H1 (cell line): Measurements from ENCODE around the gene IGLL5. TPM values are rescaled to one million over a fixed set of nuclear protein-coding genes. Genes with fewer than 3 reads are reported as not detected.

Source experiments
- CTCF ChIA-PET: fragments of 300-600 bp; sonication (Branson Sonifier 250); formaldehyde crosslinking; loops from one replicate; lab custom pipeline; 2021; ENCODE audit not compliant: partially characterized antibody; lab: Charles Lee
- POLR2A ChIA-PET: fragments of 300-600 bp; sonication (Branson Sonifier 250); formaldehyde crosslinking; loops from one replicate; lab custom pipeline; 2021; ENCODE audit warnings: inconsistent platforms; ENCODE audit not compliant: partially characterized antibody; lab: Charles Lee
- DNase-seq, 2 experiments: peaks; one replicate each; pipeline versions ENCODE4 v3.0.0 to v3.0.0-alpha.2; 2010 to 2022; ENCODE audit warnings: low spot score in 2 of 2, low read depth in 1 of 2, mixed read lengths in 1 of 2
- FAIRE-seq: peaks from 2 replicates; lab custom pipeline; 2011; peaks lifted over from hg19 to GRCh38; lab: Jason Lieb, UNC
- H2AFZ ChIP-seq: 2 replicates; pipeline ENCODE4 v1.8.1; 2012; ENCODE audit warnings: low read length, inconsistent platforms
- H2AK5ac ChIP-seq: 2 replicates; pipeline ENCODE4 v1.6.1; 2013; ENCODE audit warnings: low read depth, low read length
- H2BK120ac ChIP-seq: replicated peaks from 2 replicates; pipeline ENCODE3; 2013; ENCODE audit warnings: low read depth, low read length, inconsistent platforms
- H2BK12ac ChIP-seq: 2 replicates; pipeline ENCODE4 v1.6.1; 2013; ENCODE audit warnings: low read depth, low read length
- H2BK15ac ChIP-seq: 2 replicates; pipeline ENCODE4 v1.6.1; 2013; ENCODE audit warnings: low read length
- H2BK20ac ChIP-seq: 2 replicates; pipeline ENCODE4 v1.6.1; 2013; ENCODE audit warnings: low read length
- H2BK5ac ChIP-seq: 2 replicates; pipeline ENCODE4 v1.6.1; 2013; ENCODE audit warnings: low read depth, low read length
- H3K14ac ChIP-seq: 2 replicates; pipeline ENCODE4 v1.6.1; 2013; ENCODE audit warnings: inconsistent platforms; ENCODE audit not compliant: insufficient read length
- H3K18ac ChIP-seq: 2 replicates; pipeline ENCODE4 v1.6.1; 2013; ENCODE audit warnings: low read length; ENCODE audit errors: extremely low read depth
- H3K23ac ChIP-seq: 2 replicates; pipeline ENCODE4 v1.6.1; 2013; ENCODE audit warnings: inconsistent platforms; ENCODE audit not compliant: insufficient read length
- H3K23me2 ChIP-seq: 2 replicates; pipeline ENCODE4 v1.6.1; 2013; ENCODE audit warnings: low read depth, low read length
- H3K27ac ChIP-seq: 2 replicates; pipeline ENCODE4 v1.6.1; 2011; ENCODE audit warnings: low read depth, low read length, inconsistent platforms
- H3K27me3 ChIP-seq, 4 experiments: replicated peaks in 1 of 4; 1 replicate in 1 of 4; 2 replicates in 3 of 4; pipeline versions ENCODE4 v1.6.1 to v1.8.1; 2011 to 2013; ENCODE audit warnings: low read length in 3 of 4, mild to moderate bottlenecking in 3 of 4, inconsistent platforms in 2 of 4, mixed read lengths in 2 of 4, moderate library complexity in 1 of 4; ENCODE audit not compliant: control insufficient read depth in 3 of 4, insufficient read depth in 3 of 4; ENCODE audit errors: extremely low read depth in 1 of 4
- H3K36me3 ChIP-seq, 4 experiments: 2 replicates each; pipeline versions ENCODE4 v1.6.1 to v1.8.1; 2011 to 2013; ENCODE audit warnings: mild to moderate bottlenecking in 4 of 4, low read length in 3 of 4, moderate library complexity in 2 of 4, control low read depth in 1 of 4, inconsistent platforms in 1 of 4; ENCODE audit not compliant: insufficient read depth in 4 of 4, control insufficient read depth in 2 of 4
- H3K4ac ChIP-seq: replicated peaks from 2 replicates; pipeline ENCODE3; 2013; ENCODE audit warnings: low read length, low read depth, mixed read lengths, inconsistent platforms; ENCODE audit not compliant: insufficient read length
- H3K4me1 ChIP-seq, 4 experiments: replicated peaks in 1 of 4; 1 replicate in 1 of 4; 2 replicates in 3 of 4; pipeline versions ENCODE4 v1.6.1 to v1.8.1; 2011 to 2013; ENCODE audit warnings: low read length in 3 of 4, inconsistent platforms in 2 of 4, mixed read lengths in 1 of 4; ENCODE audit not compliant: insufficient read depth in 4 of 4, control insufficient read depth in 3 of 4
- H3K4me2 ChIP-seq, 2 experiments: 2 replicates each; pipeline versions ENCODE4 v1.6.1 to v1.8.1; 2011 to 2013; ENCODE audit warnings: low read depth in 2 of 2, low read length in 2 of 2, control low read depth in 1 of 2, inconsistent platforms in 1 of 2, mild to moderate bottlenecking in 1 of 2; ENCODE audit not compliant: insufficient read depth in 1 of 2
- H3K4me3 ChIP-seq, 4 experiments: fragments of 200-600, 300-600 bp in 1 of 4; sonication (generic), shearing (Covaris generic), sonication (Bioruptor Twin) in 1 of 4; 2 replicates each; pipeline versions ENCODE4 v1.5.1 to v1.8.1; 2011 to 2016; ENCODE audit warnings: low read length in 4 of 4, low read depth in 3 of 4, control low read depth in 2 of 4, inconsistent platforms in 2 of 4, mild to moderate bottlenecking in 2 of 4, mixed read lengths in 1 of 4, moderate library complexity in 1 of 4; ENCODE audit not compliant: insufficient read depth in 2 of 4; ENCODE audit errors: extremely low read depth in 1 of 4
- H3K56ac ChIP-seq: replicated peaks from 2 replicates; pipeline ENCODE3; 2013; ENCODE audit warnings: low read depth, mild to moderate bottlenecking, mixed read lengths, low read length, inconsistent platforms; ENCODE audit not compliant: insufficient read length
- H3K79me1 ChIP-seq: 2 replicates; pipeline ENCODE4 v1.6.1; 2013; ENCODE audit warnings: low read depth, low read length, control low read depth
- H3K79me2 ChIP-seq, 2 experiments: 2 replicates each; pipeline versions ENCODE4 v1.6.1 to v1.8.1; 2012 to 2013; ENCODE audit warnings: low read length in 2 of 2, mild to moderate bottlenecking in 2 of 2, inconsistent platforms in 1 of 2; ENCODE audit not compliant: insufficient read depth in 2 of 2, control insufficient read depth in 1 of 2
- H3K9ac ChIP-seq, 4 experiments: replicated peaks in 1 of 4; 1 replicate in 1 of 4; 2 replicates in 3 of 4; pipeline versions ENCODE4 v1.6.1 to v1.8.1; 2011 to 2013; ENCODE audit warnings: low read depth in 3 of 4, low read length in 3 of 4, control low read depth in 2 of 4, mild to moderate bottlenecking in 2 of 4, moderate library complexity in 2 of 4, inconsistent platforms in 1 of 4; ENCODE audit errors: extremely low read depth in 1 of 4
- H3K9me3 ChIP-seq, 2 experiments: 2 replicates each; pipeline versions ENCODE4 v1.6.1 to v1.8.1; 2012 to 2013; ENCODE audit warnings: mild to moderate bottlenecking in 2 of 2, moderate library complexity in 2 of 2, control low read depth in 1 of 2, inconsistent platforms in 1 of 2, low read depth in 1 of 2, low read length in 1 of 2, mixed read lengths in 1 of 2; ENCODE audit not compliant: insufficient read depth in 2 of 2
- H4K20me1 ChIP-seq, 2 experiments: replicated peaks in 1 of 2; 2 replicates each; pipeline versions ENCODE3 to v1.8.1; 2011 to 2013; ENCODE audit warnings: inconsistent platforms in 2 of 2, low read length in 2 of 2, mild to moderate bottlenecking in 1 of 2; ENCODE audit not compliant: insufficient read depth in 2 of 2, control insufficient read depth in 1 of 2
- H4K5ac ChIP-seq: 2 replicates; pipeline ENCODE4 v1.6.1; 2013; ENCODE audit warnings: low read length, low read depth, mixed read lengths, inconsistent platforms; ENCODE audit not compliant: insufficient read length
- H4K8ac ChIP-seq: 2 replicates; pipeline ENCODE4 v1.8.0; 2013; ENCODE audit warnings: mild to moderate bottlenecking, moderate library complexity, low read length, inconsistent platforms; ENCODE audit not compliant: insufficient read depth; ENCODE audit errors: extremely low read depth
- H4K91ac ChIP-seq: replicated peaks from 2 replicates; pipeline ENCODE3; 2013; ENCODE audit warnings: low read length, mixed read lengths, inconsistent platforms; ENCODE audit not compliant: insufficient read length
- NANOG ChIP-seq: IDR thresholded peaks from 2 replicates; pipeline ENCODE4 v1.6.1; 2011; ENCODE audit warnings: low read length, low read depth, mild to moderate bottlenecking, inconsistent platforms; ENCODE audit not compliant: insufficient read depth, poor library complexity, severe bottlenecking
- NRF1 ChIP-seq: IDR thresholded peaks from 2 replicates; pipeline ENCODE4 v1.6.1; 2011; ENCODE audit warnings: mild to moderate bottlenecking, low read depth, low read length, improper control_type of control experiment
- RAD21 ChIP-seq, 2 experiments: IDR thresholded peaks in 1 of 2; conservative IDR thresholded peaks in 1 of 2; 2 replicates each; pipeline ENCODE4 v1.6.1; 2011; ENCODE audit warnings: low read depth in 2 of 2, low read length in 2 of 2, improper control_type of control experiment in 1 of 2, inconsistent platforms in 1 of 2, mild to moderate bottlenecking in 1 of 2, moderate library complexity in 1 of 2
- SIX5 ChIP-seq: IDR thresholded peaks from 2 replicates; pipeline ENCODE4 v1.6.1; 2011; ENCODE audit warnings: mild to moderate bottlenecking, low read depth, low read length
- SUZ12 ChIP-seq: fragments of 200-600 bp; sonication (generic); IDR thresholded peaks from 2 replicates; pipeline ENCODE4 v1.6.1; 2012; ENCODE audit warnings: mild to moderate bottlenecking, inconsistent platforms, low read length, moderate library complexity, mixed read lengths
- WGBS, 2 experiments: shearing (Covaris generic) in 1 of 2; methylation state at CpG; one replicate each; pipeline versions ENCODE4 v1.1.6 to v1.1.7; 2013 to 2015; ENCODE audit warnings: low lambda C conversion rate in 2 of 2, mixed read lengths in 2 of 2, inconsistent platforms in 1 of 2, low coverage in 1 of 2, missing lambda C conversion rate in 1 of 2; ENCODE audit not compliant: insufficient replicate concordance in 2 of 2, insufficient coverage in 1 of 2, insufficient read length in 1 of 2; ENCODE audit errors: extremely low coverage in 1 of 2, missing lambda C conversion rate in 1 of 2; 5-methylcytosine and 5-hydroxymethylcytosine counted together
- polyA plus RNA-seq, 7 experiments: library from polyadenylated mRNA; depleted of rRNA in 3 of 7; stranded (reverse) in 5 of 7; unstranded in 2 of 7; fragments of >200 nt in 5 of 7; fragments of 200-250 nt in 2 of 7; gene quantifications; 1 replicate in 5 of 7; 2 replicates in 1 of 7; 4 replicates in 1 of 7; pipeline versions ENCODE4 v1.2.1 to v1.2.3, GENCODE V29; 2011 to 2013; ENCODE audit warnings: missing spikeins in 2 of 7, mixed read lengths in 2 of 7
- total RNA-seq: library from RNA; stranded (reverse); fragmentation: NEBNext Ultra II Directional; extraction: Animal tissue kit (Norgen Biotek cat#: 25700); gene quantifications from 2 replicates; pipeline ENCODE4 v1.2.1, GENCODE V29; 2021
- TF ChIP-seq, protein P1 (sequence below): IDR thresholded peaks from 2 replicates; pipeline ENCODE4 v1.6.1; 2012; ENCODE audit warnings: inconsistent platforms
- TF ChIP-seq, protein P2 (sequence below): IDR thresholded peaks from 2 replicates; pipeline ENCODE4 v1.6.1; 2011; ENCODE audit warnings: low read length, improper control_type of control experiment
- TF ChIP-seq, protein P3 (sequence below): IDR thresholded peaks from 2 replicates; pipeline ENCODE4 v1.6.1; 2012; ENCODE audit warnings: low read length, inconsistent platforms

The IGLL5 gene
- total and polyA plus RNA-seq, 2 of the 8 experiments (the other 6 are each of a cell fraction or from before 2014, with no cell fraction given) = not detected

DNA sequence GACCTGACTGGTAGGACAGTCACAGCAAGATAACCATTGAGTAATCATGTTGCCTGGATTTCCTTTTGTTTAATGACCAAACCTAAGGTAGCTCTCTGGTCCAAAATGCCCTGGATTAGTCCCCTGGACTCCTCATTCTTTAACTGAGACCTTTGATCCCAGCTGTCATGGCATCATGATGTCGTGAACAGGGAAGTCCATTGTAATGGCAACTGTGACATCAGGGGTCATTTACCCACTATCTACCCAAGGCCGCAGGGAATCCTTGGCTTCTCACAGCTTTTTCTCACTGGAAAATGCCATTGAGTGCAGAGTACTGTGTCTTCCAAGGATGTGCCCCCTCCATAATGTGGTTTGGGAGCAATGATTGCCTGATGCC is 29.1 kb upstream of the IGLL5 start:
- Histone ChIP-seq H2BK120ac (no peak overlapping the region), H3K23me2 (no peaks in the 10 kb centered on the region), H4K5ac (no peak overlapping the region), H3K56ac (no peak overlapping the region), H4K20me1 (no peaks in the 10 kb centered on the region), H3K36me3 (no peaks in the 10 kb centered on the region), H3K18ac (no peak overlapping the region), H3K27me3 (peaks cover 7 to 30% (median 15%) of the 10 kb centered on the region in 4 experiments; a peak in 6 of 7 replicates), H3K23ac (no peak overlapping the region), H3K4me1 (no peaks in the 10 kb centered on the region), H3K79me1 (no peaks in the 10 kb centered on the region), H4K91ac (no peak overlapping the region), H3K4me2 (no peak overlapping the region), H4K8ac (no peak overlapping the region), H2BK15ac (no peak overlapping the region), H3K4ac (no peak overlapping the region), H3K9ac (no peak overlapping the region), H3K79me2 (no peaks in the 10 kb centered on the region), H3K27ac (no peak overlapping the region)
- DNase-seq = no peak
- FAIRE-seq = no peak
- POLR2A ChIA-PET = no interaction called here
- TF ChIP-seq, protein P1, sequence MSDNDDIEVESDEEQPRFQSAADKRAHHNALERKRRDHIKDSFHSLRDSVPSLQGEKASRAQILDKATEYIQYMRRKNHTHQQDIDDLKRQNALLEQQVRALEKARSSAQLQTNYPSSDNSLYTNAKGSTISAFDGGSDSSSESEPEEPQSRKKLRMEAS = no peak
- TF ChIP-seq, protein P2, sequence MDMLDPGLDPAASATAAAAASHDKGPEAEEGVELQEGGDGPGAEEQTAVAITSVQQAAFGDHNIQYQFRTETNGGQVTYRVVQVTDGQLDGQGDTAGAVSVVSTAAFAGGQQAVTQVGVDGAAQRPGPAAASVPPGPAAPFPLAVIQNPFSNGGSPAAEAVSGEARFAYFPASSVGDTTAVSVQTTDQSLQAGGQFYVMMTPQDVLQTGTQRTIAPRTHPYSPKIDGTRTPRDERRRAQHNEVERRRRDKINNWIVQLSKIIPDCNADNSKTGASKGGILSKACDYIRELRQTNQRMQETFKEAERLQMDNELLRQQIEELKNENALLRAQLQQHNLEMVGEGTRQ = no peak
- TF ChIP-seq NRF1 (no peak), SUZ12 (no peak), NANOG (no peak), SIX5 (no peak), RAD21 (IDR thresholded peaks at IDR 0.05 in 1 of 2, conservative IDR thresholded peaks at IDR 0.05 in 1 of 2; ENCODE audit: low read depth in 2 of 2, low read length in 2 of 2) (no peak)
- TF ChIP-seq, protein P3, sequence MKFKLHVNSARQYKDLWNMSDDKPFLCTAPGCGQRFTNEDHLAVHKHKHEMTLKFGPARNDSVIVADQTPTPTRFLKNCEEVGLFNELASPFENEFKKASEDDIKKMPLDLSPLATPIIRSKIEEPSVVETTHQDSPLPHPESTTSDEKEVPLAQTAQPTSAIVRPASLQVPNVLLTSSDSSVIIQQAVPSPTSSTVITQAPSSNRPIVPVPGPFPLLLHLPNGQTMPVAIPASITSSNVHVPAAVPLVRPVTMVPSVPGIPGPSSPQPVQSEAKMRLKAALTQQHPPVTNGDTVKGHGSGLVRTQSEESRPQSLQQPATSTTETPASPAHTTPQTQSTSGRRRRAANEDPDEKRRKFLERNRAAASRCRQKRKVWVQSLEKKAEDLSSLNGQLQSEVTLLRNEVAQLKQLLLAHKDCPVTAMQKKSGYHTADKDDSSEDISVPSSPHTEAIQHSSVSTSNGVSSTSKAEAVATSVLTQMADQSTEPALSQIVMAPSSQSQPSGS = no peak
- TF ChIP-seq, all 59 proteins: peak for 0
- 67% methylated on average over 2 of the region's 2 CpGs; no CpG with 5 or more reads in 1 of the 2 experiments for WGBS, 2 experiments
- CTCF ChIA-PET = interaction anchor here (0.9 to 1.2 kb wide), 2 partner anchors 19 to 25 kb away, joined by 3 to 4 read pairs; no protein-coding TSS in a partner anchor
- Histone ChIP-seq H3K9me3 (peaks cover 8 to 50% of the 10 kb centered on the region in 2 experiments; a peak in 3 of 4 replicates), H2BK12ac (no peak overlapping the region), H2AK5ac (no peak overlapping the region), H2BK5ac (no peak overlapping the region), H2BK20ac (no peak overlapping the region), H3K4me3 (no peak overlapping the region), H3K14ac (no peak overlapping the region), H2AFZ (no peak overlapping the region)
